Urothelium cell line (cell line): ENCODE measurements around the gene DOCK9.

ENCODE experiments used
- DNase-seq: peaks from one replicate; pipeline ENCODE4 v3.0.0; 2011; ENCODE audit warnings: low spot score, mixed read lengths
- FAIRE-seq: peaks from 2 replicates; lab custom pipeline; 2011; peaks lifted over from hg19 to GRCh38; lab: Jason Lieb, UNC

Gene DOCK9

DNA sequence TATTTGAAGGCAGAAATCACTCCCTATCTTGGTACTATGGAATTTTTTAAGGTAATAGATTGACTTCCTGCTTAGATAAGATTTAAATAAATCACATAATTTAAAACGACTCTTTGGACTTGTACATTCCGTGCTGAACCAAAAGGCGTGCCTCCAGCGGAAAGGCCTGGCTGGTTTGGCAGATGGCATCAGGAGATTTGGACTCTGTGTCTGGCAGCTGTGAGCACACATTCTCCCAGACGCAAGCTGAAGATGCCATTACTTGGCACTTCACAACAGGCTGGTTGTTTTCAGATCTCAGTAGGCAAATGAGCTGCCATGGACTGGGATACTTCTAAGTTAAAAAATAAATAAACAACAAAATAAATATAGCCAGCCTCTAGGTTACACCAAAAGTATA lies 120.9 kb downstream of the DOCK9 start:
- no peak for DNase-seq
- FAIRE-seq = no peak

DNA sequence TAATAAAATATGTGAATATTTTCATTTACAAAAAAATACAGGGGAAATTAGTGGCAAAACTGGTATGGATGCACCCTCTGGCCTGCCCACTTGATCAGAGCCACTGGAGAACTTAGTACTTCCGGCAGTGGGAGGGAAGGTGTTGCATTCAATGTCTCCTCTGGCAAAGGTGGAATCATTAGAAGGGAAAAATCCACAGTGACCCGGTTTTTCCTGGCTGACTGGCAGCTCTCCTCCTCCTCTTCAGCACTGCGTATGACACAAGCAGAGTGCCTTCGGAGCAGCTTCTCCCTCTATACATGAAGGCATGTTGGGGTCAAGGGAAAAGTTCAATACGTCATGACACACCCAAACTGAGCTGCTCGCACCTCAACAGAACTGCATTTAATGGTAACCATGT lies 123.4 kb downstream of the DOCK9 start:
- FAIRE-seq (no peak), DNase-seq (no peak)

DNA sequence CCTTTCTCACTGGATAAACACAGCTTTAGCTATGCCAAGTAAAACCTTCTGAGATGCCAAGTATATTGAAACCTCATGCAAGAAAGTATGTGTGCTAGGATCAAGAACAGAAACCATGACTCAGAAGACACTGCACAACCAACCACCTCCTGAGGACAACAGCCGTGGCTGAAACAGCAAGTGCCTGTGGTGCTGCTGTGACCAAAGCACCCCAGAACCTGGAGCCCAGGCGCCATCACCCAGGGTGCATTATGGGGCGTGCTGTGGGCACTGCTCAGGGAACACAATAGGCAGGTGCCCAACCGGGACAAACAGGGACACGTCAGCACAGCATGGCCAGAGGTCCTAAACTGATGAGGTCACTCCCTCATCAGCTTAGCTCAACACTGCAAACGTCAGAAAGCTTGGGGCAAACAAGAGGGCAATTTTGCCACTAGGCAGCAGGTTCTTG lies 124.1 kb downstream of the DOCK9 start:
- DNase-seq = no peak
- no peak for FAIRE-seq

DNA sequence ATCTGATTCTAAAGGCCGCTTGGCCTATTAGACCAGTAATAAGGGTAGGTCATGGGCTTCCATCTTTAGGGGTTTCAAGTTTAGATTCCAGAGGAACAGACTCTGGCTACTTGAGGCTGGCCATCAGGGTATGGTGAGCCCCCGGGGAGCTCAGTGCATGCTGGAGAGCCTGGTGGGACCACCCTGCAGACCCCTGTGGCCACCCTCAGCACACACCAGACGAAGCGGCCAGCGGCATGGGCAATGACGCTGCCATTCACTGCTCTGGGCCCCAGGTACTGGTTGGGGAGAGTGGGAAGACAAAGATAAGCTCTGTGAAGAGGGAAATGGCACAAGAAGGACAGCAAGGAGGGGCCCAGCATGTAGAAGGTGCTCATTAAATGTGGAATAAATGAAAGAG lies 126.6 kb downstream of the DOCK9 start:
- no peak for FAIRE-seq
- DNase-seq = no peak

DNA sequence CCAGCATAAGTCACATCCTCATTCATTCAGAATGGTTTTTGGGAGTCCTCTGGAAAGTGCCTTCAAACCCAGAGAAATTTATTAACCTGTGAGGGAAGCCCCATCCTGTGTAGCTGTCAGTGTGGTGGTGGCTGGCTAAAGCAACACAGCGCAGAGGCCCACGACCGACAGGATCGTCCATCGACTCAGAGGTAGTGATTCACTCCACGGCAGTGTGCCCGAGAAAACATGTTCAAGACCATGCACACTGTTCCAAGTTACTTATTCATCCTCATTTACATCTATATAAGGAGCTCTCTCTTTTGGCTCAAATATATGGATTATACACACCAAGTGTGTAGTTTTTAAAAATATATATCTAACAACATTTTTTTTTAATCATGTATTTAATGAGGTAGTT lies 129.1 kb downstream of the DOCK9 start:
- no peak for FAIRE-seq

DNA sequence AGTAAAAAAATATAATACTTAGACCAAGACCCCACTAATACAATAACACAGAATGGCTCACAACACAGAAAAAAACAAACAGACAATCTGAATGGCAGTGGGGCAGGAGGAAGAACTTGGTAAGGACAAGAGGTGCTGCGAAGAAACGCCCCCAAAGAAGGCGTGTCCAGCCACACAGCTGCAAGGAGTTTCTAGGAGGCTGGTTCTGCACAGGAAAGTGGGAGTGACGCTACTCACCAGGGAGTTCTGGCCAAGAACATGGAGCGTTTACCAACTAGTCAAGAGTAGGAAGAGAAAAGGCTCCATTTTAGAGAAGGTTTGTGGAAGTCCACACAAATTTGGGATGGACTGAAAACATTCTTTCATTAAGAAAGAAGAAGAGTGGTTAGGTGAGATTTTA lies 130.1 kb downstream of the DOCK9 start:
- no peak for DNase-seq
- FAIRE-seq = no peak

More for the DNA sequence above, 129.1 kb downstream of the DOCK9 start:
- DNase-seq = no peak

DNA sequence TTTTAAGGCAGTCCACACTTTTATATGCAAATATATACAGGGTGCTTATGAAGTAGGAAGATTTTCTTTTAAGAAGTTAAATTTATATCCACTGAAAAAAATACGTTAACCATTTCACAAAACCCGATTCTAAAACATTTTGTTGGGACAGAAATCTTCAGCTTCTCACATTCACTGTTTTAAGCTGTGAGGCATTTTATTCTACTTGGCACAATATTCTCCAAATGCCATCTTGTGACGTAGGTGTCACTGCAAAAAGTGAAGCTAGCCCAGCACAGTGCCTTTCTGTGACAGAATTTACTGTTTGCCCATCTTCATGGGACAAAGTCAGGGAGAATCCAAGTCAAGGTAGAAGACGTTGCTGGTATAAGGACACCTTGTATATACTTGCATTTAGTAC lies 130.9 kb downstream of the DOCK9 start:
- no peak for FAIRE-seq

DNA sequence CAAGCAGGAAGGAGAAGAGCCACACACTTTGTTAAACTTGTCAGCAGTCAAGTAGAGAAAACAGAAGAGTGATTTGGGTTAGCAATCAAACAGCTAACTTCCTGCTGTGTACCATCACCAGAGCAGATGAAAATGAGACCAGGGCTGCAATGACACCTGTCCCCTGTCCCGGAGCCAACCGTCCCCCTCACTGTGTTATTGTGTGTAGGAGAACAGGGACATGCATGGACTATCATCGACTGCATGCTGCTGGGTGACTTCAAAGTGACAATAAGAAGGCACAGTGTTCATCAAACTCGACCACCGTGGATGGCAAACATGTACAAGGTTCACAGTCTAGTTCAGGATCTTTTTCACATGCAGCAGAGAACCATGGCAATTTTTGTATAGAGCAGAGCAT lies 131.3 kb downstream of the DOCK9 start:
- no peak for DNase-seq
- no peak for FAIRE-seq

More for the DNA sequence above, 130.9 kb downstream of the DOCK9 start:
- no peak for DNase-seq

DNA sequence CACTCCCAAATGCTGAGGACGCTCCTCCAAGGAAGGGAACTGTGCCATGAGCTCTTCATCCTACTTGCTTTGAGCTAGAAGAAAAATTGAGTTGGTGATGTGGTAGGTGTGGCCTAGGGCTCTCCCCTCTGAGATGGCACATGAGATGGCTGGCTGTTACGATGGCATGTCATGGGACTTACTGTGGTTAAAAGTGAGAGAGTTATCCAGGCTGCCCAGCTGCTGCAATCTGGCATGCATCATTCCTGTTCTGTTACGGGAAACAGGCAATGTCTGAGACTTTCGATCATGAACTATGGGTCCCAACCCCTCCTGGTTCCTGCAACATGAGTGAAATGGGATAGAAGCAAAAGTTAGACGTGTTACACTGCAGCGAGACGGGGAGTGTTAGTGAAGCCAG lies 132.1 kb downstream of the DOCK9 start:
- FAIRE-seq (no peak), DNase-seq (no peak)

DNA sequence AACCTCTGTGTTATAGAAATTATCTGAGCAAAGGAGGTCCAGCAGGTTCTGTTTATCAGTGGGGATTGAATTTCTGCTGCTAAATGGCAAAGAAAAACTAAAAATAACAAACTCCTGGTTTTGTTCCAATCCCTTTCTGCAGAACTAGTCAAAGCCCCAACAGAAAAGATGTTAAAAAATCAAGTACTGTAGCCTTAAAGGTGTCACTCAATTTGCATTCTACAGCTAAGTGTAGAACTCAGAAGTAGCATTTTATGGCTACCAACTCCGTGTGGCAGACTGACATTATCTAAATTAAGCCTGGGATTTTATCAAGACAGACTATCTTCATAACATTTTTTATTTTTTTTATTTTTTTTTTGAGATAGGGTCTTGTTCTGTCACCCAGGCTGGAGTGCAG lies 133.8 kb downstream of the DOCK9 start:
- FAIRE-seq = no peak

DNA sequence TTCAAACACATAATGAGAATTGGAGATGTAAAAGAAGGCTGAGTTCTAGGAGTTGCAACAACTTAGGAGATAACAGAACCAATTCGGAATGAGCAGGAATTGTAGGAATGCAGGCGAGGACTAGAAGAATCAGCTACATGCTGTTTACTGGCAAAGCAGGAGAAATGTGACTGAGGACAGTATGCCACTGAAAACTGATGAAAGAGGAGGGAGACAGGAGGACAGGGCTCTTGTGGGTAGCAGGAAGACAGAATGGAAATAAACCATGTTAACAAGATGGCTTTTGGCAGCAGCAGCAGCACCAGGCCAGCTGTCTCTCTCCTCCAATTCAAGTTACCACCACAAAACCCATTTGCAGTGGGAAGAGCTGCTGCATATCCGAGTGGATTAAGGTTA lies 134.4 kb downstream of the DOCK9 start:
- FAIRE-seq (no peak), DNase-seq (no peak)

More for the DNA sequence above, 133.8 kb downstream of the DOCK9 start:
- no peak for DNase-seq

DNA sequence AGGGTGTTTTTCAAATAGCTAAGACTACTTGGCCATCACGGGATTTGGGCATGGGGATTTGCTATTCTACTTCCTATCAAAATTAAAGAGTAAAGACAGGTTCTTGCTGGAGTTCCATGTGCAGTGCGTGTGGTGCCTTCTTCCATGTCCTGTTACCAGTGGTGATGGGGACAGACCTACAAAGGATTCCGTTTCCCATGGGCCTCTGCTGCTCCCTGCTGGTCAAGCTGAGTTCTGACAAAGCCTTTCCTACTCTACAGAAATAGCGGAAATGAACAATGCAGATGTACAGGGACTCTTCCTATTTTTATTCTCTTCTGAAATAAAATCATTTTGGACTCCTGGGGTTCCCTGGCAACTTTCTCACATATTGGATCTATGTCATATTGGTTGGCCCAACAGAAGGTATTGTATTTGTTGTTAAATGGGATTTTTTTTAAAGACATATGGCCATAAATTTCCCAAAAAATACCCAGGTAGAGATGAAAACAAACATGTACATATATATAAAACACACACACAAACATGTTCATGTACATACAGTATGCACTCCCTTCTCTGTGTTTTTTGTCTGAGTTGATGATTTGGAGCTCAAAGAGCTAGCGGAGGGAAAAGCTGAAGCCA lies 134.9 kb downstream of the DOCK9 start:
- FAIRE-seq (no peak), DNase-seq (peak; percentile 59)

DNA sequence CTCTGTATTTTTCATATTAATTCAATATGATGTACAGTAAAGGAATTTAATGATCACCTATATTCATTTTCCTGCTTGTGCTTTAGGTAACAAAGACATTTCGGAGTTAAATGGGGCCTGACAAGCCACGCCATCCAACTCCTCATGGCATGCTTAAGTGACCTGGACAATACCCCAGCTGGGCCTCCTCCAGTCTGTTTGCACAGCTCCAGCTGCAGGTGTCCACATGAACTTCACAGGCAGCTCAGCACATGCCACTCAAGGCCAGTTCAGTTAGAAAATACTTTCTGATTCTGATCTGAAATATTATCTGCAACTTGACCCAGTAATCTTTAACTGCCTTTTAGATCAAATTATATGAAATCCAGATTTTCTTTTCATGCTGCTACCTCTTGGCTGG lies 135.8 kb downstream of the DOCK9 start:
- no peak for FAIRE-seq

DNA sequence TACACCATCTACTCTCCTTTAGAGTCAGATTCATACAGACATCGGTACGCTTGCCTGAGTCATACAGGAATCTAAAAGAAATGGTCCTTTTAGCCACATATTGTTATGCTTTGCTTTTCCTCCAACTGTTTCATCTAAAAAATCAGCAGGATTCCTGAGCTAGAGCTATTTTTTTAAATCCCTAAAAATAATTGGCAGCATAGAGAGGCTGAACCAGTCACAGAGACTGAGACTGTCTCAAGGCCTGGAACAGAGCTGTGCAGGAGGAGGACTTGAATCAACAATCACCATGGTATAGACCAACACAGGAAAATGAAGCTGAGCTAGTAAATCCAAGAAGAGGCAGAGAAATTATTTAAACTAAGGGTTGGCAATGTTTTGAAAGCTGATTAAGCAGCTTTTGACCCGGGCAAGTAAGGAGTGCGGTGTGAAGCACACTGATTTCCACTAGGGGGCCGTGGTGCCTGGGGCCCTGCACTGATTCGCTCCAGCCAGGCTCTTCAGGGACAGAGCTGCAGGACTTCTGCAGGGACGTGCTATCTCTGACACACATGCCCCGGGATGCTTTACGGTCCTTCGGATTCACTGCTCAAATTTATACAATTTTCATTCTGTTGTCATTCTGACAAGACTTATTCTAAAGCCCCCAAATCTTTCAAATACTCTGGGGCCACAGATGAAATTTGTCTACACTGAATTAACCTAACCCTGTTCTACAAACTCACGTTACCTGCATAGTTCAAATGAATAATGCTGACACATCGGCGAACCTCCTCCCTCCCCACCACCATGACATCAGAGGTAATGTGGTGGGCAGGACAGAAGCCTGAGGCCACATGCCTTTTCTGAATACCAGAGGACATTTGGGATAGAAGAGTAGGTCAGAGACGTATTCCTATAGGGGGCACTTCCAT lies 137.8 kb downstream of the DOCK9 start:
- DNase-seq = peak; percentile 66
- FAIRE-seq = no peak

More for the DNA sequence above, 135.8 kb downstream of the DOCK9 start:
- DNase-seq = no peak

DNA sequence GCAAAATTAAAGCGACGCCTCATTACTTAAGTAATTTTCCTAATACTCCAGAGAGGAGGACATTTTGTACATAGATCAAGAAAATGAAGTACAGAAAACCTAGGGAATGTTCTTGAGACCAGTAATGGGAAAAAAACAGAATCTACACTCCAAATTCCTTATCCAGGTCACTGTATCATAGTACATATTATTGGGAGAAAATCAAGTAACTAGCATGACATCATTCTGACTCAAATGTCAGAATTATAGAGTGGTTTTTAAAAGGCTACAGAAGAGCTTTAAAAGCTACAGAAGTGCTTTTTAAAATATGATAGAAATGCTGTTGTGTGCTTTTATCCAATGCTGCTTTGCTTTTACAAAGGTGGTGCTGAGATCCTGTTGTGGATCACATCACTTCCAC lies 139.1 kb downstream of the DOCK9 start:
- FAIRE-seq = no peak
- DNase-seq = no peak

DNA sequence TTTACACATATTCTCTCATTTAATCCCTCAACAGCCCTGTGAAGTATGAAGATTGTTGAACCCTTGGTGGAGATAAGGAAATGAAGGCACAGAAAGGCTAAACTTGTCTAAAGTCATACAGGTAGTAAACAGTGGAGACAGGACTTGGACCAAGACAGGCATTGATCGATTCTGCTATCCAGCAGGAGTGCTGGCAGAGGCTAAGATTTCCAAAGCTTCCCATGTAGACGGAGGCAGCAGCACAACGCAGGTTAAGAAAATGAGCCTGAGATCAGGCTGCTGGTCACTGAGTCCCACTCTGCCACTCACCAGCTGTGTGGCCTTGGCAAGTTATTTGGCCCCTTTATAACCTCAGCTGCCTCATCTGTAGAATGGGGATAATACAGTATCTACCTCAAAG lies 140.0 kb downstream of the DOCK9 start:
- DNase-seq = no peak
- FAIRE-seq = no peak

DNA sequence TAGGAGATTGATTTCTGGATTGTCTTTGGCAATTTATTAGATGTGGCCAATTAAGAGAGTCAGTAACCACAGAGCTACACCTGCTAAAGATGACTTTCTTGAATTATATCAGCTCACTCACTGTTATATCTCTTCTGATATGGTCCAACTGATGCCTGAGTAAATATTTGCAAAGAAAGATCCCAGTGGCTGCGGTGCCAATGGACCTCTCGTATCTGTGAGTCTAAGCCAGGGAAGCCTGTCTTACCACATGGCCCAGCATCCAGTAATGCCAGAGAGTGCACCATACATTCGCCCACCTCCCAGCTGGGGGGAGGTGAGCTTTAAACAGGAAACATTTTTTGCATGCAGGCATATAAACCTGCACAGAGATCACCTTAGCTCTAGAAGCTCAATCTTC lies 142.7 kb downstream of the DOCK9 start:
- no peak for FAIRE-seq
- no peak for DNase-seq

DNA sequence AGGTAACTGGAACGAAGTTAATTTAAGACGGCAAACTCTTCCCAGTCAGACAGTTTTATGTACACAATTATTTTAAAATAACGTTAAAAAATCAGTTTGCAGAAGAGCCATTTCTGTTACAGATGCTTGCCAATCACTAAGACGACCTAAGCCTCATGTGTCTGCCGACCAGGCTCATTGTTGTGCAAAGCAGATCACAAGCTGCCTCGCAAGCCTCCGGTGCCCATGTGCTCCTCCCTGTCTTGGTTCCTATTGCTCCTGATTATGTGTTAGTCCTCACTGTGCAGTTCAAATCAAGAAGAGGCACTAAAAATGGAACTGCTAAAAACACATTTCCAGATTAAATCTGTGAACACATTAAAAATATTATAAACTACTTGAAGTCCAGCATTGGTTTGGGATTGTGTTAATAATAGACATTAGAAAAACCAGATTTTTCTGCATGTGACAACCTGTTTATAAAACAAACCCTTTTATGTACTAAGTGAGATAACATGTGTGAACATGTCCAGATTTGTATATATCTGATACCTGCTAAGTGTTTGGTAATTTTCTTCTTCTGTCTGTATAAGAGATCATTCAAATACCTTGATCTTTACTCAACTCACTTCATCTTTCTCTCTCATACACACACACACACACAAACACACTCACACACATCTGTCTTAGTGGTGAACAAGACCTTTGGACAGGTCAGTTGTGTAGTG lies 143.5 kb downstream of the DOCK9 start:
- no peak for DNase-seq
- no peak for FAIRE-seq

DNA sequence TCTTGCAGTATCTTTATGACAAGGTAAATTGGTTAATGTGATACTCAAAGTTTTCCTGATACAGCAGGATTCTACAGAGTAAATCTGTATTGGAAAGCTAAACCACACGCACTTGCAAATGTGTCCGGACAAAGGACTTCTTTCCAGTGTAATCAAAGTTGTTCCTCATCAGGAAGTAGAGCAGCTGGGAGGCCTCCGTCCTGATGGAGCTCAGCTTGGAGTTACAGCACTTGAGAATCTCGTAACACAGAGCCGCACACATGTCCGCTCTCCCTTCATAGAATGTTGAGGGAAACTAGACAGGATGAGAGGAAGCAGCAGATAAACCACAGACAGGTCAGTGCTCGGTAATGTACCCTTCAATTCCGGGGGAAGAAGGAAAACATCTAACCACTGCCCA lies 146.6 kb downstream of the DOCK9 start:
- no peak for DNase-seq
- FAIRE-seq = no peak

DNA sequence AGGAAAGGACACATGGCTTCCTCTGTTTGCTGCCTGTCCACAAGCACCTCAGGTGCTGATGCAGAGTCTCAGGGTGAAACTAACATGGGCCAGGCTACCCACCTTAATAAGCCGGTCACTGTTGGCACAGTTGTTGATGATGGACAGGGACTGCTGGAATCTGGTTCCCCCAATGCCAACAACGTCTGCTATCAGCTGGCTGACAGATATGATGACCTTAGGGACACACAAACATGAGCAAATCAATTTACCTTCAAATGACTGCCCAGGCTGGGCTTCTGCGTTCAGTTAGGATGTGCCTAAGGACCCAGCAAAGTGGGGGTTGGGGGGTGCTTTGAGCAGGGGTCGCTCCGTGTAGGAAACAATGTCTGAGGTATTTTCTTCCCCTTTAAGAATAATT lies 148.3 kb downstream of the DOCK9 start:
- DNase-seq (no peak), FAIRE-seq (no peak)

DNA sequence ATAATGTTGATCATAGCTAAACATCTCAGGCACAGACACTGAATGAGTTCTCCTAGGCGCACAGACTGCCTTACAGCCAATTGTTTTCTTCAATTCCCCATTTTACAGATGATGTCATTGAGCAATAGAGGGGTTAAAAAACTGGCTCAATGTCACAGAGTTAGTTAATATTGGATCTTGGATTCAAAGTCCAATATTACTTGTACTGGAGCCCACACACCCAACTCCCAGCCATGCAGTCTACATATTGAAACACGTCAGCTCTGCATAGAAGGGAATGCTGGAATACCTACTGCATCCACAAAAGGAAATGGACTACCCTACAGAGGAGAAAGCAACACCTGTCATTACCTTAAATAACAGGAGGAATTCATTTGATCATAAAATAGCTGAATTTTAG lies 149.2 kb downstream of the DOCK9 start:
- DNase-seq = no peak
- FAIRE-seq = no peak

DNA sequence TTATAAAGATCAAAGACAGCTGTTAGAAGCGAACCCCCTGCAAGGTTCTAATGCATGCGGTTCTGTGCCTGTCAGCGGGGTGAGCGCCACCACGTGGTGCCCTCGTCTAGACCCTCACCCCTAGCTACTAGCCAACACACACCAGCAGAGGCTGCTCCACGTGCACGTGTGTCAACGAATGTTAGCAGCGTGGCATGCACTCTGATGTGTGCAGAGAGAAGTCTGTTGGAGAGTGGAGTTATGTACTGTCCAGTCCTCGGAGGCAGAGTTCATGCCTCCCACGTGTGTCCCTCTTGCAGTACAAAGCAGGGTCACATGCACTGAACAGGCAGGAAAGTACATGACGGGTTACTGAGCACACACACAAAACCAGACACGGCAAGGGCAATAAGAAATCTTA lies 150.4 kb downstream of the DOCK9 start:
- DNase-seq (no peak), FAIRE-seq (no peak)
